ENCODE results near the gene DCDC1.

Gene DCDC1

GRCh38 chr11:30914143-30914762, 455.3 kb downstream of the DCDC1 start:
- no peak for DNase-seq (ENCODE audit: low read depth)

- no peak for DNase-seq (ENCODE audit: low read depth)
Measured at GRCh38 chr11:30911247-30911646, 458.3 kb downstream of the DCDC1 start.

GRCh38 chr11:30908857-30909256, 460.7 kb downstream of the DCDC1 start:
- DNase-seq (ENCODE audit: low read depth), result no peak

GRCh38 chr11:30908272-30908671, 461.3 kb downstream of the DCDC1 start:
- no peak for DNase-seq (ENCODE audit: low read depth)

GRCh38 chr11:30902929-30903328, 466.6 kb downstream of the DCDC1 start:
- DNase-seq (ENCODE audit: low read depth), result no peak

- DNase-seq (ENCODE audit: low read depth), result no peak
Measured at GRCh38 chr11:30895046-30895445, 474.5 kb downstream of the DCDC1 start.

GRCh38 chr11:30893318-30893717, 476.2 kb downstream of the DCDC1 start:
- no peak for DNase-seq (ENCODE audit: low read depth)

- DNase-seq (ENCODE audit: low read depth), result no peak
Measured at GRCh38 chr11:30889143-30889794, 480.3 kb downstream of the DCDC1 start.

GRCh38 chr11:30879322-30880005, 490.1 kb downstream of the DCDC1 start:
- no peak for DNase-seq (ENCODE audit: low read depth)

GRCh38 chr11:30878400-30878799, 491.1 kb downstream of the DCDC1 start:
- no peak for DNase-seq (ENCODE audit: low read depth)

GRCh38 chr11:30876663-30877396, 492.7 kb downstream of the DCDC1 start:
- no peak for DNase-seq (ENCODE audit: low read depth)

GRCh38 chr11:30876228-30876627, 493.3 kb downstream of the DCDC1 start:
- DNase-seq (ENCODE audit: low read depth), result no peak

- DNase-seq (ENCODE audit: low read depth), result no peak
Measured at GRCh38 chr11:30875806-30876205, 493.7 kb downstream of the DCDC1 start.

GRCh38 chr11:30873924-30874610, 495.5 kb downstream of the DCDC1 start:
- DNase-seq (ENCODE audit: low read depth), result no peak

- DNase-seq (ENCODE audit: low read depth), result no peak
Measured at GRCh38 chr11:30868626-30869081, 500.9 kb downstream of the DCDC1 start.

- no peak for DNase-seq (ENCODE audit: low read depth)
Measured at GRCh38 chr11:30863209-30863608, 506.3 kb downstream of the DCDC1 start.

- no peak for DNase-seq (ENCODE audit: low read depth)
Measured at GRCh38 chr11:30861531-30861930, 508.0 kb downstream of the DCDC1 start.

- no peak for DNase-seq (ENCODE audit: low read depth)
Measured at GRCh38 chr11:30861064-30861463, 508.5 kb downstream of the DCDC1 start.

GRCh38 chr11:30860146-30860545, 509.4 kb downstream of the DCDC1 start:
- DNase-seq (ENCODE audit: low read depth), result no peak

- DNase-seq (ENCODE audit: low read depth), result no peak
Measured at GRCh38 chr11:30859669-30860068, 509.9 kb downstream of the DCDC1 start.

GRCh38 chr11:30855383-30856006, 514.0 kb downstream of the DCDC1 start:
- no peak for DNase-seq (ENCODE audit: low read depth)
